NCI-H446 treated with DMSO at 0.1 percent for 48 hours (cell line): ENCODE results near the gene FBXL13.
"Not testable (repeated sequence)": the region's sequence is repeated elsewhere in the genome, so short reads cannot be mapped to it uniquely, and the experiment has no call there.

Experiments used
- DNase-seq: peaks from one replicate; lab custom pipeline; 2025; lab: John Stamatoyannopoulos, UW

Gene FBXL13

DNA sequence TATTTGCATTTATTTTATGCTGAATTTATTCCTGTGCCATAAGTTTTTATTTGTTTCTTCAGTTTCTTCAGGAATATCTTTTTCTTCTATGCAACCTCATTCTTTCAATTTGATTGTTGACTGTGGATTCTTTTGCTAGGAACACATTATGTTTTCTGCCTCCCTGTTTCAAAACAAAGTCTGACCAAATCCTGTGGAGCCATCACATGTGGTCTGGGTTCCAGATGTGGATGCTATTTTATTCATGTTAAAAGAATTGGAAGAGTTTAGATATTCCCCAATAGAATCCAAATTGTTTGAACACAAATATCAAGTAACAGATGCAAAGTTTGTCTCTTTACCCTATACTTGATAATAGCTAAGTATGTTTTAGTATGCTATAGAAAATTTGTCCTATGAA, 218.6 kb downstream of the FBXL13 start:
- DNase-seq = no peak

GRCh38 chr7:102849538-102849937, 225.1 kb downstream of the FBXL13 start:
- DNase-seq = no peak

DNA sequence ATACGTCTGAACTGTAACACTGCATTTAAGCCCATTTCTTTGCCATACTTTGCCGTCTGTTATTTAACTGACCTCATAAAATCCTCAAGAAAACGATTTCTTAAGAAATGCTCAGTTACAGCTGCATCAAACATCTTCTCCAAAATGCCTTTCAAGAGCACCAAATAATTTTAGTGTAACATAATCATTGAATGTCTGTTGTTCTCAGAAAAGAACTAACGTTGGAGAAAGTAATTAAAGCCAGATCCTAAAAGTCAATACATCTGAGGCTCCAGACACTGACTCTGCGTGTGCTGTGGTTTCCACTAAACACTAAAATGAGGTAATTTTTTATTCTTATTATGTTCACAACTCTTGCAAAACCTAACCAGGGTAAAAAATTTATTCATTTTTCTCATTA, 225.5 kb downstream of the FBXL13 start:
- DNase-seq = no peak

DNA sequence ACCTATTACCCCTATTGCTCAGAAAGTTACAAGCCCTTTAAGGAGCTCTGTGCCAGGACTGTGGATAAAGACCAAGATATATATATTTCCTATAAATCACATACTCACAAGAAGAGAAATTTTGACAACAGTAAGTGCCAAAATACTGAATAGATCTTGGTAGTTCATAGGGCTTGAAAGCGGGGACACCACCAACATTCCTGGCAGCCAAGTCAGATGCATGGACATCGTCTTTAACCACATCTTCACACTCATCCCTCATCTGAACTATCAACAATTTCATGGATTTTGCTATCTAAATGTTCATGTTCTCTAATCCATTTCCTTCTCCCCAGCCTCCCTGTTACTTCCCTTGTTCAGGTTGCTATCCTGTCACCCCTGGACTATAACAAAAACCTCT, 229.2 kb downstream of the FBXL13 start:
- no peak for DNase-seq

- DNase-seq = no peak
Measured at GRCh38 chr7:102843850-102844249, 230.7 kb downstream of the FBXL13 start.

GRCh38 chr7:102842284-102842683, 232.3 kb downstream of the FBXL13 start:
- no peak for DNase-seq

DNA sequence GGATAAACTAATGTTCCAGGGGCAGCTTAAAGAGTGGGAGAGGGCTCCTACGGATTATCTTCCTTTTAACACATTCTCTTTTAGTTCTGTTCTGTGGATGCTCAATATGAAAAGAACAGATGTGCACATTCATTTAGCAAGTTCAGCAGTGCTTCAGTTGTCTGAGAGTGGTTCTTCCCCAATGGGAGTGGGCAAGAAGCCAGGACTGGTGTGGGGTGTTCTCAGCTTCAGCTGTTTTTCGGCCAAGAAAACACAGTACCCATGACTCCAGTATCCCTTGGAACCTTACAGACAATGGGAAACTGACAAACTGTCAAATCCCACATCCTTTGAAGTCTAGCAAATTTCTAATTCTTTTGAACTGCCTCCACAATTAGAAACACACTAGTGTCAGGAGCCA, 233.3 kb downstream of the FBXL13 start:
- peak; percentile 51 for DNase-seq

- no peak for DNase-seq
Measured at GRCh38 chr7:102840404-102840803, 234.2 kb downstream of the FBXL13 start.

DNA sequence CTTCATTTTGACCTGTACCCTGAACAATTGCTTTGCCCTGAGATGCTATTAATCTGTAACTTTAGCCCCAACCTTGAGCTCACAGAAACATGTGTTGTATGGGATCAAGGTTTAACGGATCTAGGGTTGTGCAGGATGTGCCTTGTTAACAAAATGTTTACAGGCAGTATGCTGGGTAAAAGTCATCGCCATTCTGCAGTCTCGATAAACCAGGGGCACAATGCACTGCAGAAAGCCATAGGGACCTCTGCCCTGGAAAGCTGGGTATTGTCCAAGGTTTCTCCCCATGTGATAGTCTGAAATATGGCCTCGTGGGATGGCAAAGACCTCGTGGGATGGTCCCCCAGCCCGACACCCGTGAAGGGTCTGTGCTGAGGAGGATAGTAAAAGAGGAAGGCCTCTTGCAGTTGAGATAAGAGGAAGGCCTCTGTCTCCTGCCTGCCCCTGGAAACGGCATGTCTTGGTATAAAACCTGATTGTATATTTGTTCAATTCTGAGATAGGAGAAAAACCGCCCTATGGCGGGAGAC, 236.0 kb downstream of the FBXL13 start:
- not testable (repeated sequence) for DNase-seq

GRCh38 chr7:102837802-102838201, 236.8 kb downstream of the FBXL13 start:
- no peak for DNase-seq

DNA sequence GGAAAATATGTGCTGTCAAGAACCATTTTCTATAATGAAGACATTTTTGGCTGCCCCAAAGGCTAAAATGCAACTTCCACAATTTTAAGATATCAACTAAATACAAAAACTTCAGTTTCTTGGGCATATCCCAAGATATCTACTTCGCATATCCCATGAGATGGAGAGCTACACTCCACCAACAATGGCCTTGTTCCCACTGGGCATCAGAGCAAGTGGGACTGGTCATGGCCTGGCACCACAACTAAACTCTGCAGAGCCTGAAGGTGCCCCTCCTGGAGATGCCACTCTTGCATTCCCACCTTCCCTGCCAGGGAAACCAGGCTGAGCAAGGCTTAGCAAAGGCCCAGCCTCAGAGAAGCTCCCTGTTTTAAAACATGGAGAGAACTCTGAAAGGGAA, 237.6 kb downstream of the FBXL13 start:
- no peak for DNase-seq

DNA sequence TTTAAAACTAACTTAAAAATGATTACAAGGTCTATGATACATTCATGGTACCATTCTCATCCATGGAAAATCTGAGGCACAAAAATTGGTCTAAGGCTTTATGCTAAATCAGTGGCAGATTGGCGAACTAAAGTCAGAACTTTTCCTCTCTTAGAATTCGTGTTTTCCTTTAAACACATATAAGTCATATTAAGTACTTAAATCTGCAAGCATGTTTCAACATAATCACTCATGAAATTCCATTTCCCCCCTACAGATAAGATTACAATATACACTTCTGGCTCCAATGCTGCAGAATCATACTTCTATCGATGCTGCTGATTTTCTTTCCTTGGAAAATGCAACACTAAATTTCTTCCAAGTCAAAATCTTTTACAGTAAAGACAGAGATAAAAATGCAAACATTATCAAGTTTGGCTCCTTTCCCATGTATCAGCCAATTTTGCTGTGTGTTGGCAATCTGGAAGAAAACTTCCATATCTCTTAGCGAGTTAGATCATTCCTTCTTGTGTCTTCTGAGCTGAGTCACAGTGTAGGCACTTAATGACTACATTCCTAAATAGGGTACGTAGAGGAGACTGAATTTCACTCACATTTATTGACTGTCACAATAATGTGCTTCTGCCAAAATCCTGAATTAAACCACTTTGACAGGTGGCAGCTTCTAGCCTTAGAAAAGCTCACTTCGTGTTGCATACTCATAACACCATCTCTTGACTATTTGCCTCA, 238.2 kb downstream of the FBXL13 start:
- peak; percentile 82 for DNase-seq

DNA sequence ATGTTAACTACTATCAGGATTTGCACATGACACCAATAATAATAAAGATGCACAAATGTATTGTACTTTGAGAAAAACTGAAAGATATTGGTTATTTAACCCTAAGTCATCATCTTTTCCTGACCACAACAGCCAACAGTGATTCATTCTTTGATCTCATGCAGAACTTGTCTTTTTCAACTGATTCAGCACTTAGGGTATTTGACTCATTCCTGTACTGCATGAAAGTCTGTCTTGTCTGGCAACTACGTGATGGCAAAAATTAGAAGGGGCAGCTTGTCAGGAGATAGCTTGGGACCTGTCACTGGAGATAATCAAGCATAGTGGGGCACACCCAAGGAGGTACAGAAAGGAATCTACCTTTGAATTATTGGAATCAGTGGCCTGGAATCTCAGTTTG, 239.6 kb downstream of the FBXL13 start:
- no peak for DNase-seq

DNA sequence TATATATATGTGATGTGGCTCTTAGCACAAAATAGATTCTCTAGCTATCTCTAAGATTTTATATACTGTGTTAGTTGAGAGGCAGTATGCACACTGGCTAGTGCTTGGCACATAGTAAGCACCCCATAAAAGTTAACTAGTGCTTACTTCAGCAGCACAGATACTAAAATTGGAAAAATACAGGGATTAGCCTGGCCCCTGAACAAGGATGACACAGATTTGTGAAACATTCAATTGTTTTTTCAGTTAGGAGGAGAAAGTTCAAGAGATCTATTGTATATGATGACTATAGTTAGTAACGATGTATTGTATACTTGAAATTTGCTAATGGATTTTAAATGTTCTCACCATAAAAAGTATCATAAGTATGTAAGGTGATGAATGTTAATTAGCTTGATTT, 240.1 kb downstream of the FBXL13 start:
- no peak for DNase-seq

DNA sequence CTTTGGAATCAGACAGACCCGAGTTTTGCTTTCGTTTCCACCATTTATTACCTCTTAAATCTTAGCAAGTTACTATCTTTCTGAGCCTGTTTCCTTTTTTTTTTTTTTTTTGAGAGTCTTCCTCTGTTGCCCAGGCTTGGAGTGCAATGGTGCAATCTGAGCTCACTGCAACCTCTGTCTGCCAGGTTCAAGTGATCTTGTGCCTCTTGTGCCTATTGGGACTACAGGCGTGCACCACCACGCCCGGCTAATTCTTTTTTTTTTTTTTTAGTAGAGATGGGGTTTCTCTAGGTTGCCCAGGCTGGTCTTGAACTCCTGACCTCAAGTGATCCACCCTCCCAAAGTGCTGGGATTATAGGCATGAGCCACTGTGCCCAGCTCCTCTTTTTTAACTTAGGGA, 241.3 kb downstream of the FBXL13 start:
- no peak for DNase-seq

GRCh38 chr7:102832674-102833073, 241.9 kb downstream of the FBXL13 start:
- no peak for DNase-seq

DNA sequence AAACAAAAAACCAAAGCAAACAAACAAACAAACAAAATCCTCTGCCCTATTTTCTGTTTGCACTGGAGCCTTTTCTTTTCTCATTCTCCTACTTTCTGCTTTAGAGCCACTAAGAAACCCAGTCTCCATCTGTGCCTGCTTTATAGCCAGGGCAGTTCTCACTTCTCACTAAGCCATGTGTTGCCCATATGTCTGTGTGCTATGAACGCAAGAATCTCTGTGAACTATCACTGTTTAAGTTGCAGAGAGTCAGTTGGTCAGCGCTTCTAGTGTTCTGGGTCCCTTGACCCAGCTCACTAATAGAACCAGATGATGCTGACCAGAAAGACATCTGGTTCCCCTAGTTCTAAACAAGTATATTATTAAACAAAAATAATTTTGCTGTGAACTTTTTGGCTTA, 244.4 kb downstream of the FBXL13 start:
- no peak for DNase-seq

- no peak for DNase-seq
Measured at GRCh38 chr7:102829075-102829474, 245.5 kb downstream of the FBXL13 start.

GRCh38 chr7:102828286-102828685, 246.3 kb downstream of the FBXL13 start:
- no peak for DNase-seq

- no peak for DNase-seq
Measured at GRCh38 chr7:102823390-102824119, 251.0 kb downstream of the FBXL13 start.

- DNase-seq = no peak
Measured at GRCh38 chr7:102821994-102822747, 252.4 kb downstream of the FBXL13 start.

GRCh38 chr7:102819151-102819550, 255.4 kb downstream of the FBXL13 start:
- no peak for DNase-seq
